HG02610 (cell line): ENCODE results near the gene HOATZ.
A peak's percentile ranks its signal among the peaks of the same experiment; 100 is the strongest.

Experiments used
- ATAC-seq: cut with Tn5 transposase; IDR thresholded peaks from one replicate; pipeline ENCODE4 v1.9.1; 2021; ENCODE audit warnings: mild to moderate bottlenecking, moderate library complexity; ENCODE audit not compliant: unreplicated experiment

The HOATZ gene

DNA sequence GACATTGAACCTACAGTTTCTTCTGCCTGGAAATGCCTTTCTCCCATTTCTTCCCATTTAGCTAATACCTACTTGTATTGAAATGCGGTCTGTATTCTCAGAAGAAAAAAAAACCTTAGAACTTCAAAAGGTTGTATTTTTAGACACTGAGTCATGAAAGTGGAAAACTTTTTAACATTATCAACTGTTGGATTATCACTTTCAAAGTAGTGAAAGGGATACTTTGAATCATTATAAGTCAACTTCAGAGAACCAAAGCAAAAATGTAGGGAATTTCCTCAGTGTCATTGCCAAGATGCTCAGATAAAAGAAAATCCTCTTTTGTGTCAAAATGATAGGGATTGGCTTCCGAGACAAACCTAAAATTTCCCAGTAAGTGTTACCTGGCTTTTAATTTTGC lies 6.6 kb downstream of the HOATZ start:
- no peak for ATAC-seq

DNA sequence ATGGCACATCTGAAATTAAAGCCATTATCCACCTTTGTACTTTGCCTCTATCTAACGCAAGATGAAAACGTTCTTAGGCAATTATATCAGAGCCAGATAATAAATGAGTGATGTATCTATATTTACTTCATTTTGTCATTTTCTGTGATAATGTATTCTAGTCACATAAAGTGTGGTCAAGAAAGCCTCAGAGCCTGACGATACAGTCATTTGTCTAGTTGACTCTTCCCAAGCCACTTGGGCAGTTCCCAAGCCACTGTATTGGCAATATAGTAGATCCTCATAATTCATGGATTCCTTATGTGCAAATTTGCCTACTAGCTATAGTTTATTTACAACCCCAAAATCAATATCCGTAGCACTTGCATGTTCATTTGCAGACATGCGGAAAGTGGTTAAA lies 7.8 kb downstream of the HOATZ start:
- ATAC-seq = no peak

DNA sequence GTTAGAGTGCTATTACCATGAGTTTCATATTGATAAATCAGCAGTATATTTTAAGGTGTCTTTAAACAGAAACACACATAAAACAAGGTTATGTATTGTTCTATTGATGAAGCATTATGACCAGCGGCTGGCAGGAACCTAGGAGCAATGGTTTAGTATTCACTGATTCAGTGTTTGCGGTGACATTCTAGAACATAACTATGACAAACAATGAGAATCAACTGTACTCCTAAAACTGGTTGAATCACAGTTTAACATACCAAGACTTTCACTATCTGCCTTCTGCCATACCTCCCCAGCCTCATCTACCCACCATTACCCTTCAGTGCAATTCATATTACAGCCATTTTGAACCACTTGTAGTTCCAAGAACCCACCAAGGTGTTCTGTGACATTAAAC lies 8.8 kb downstream of the HOATZ start:
- ATAC-seq = no peak

DNA sequence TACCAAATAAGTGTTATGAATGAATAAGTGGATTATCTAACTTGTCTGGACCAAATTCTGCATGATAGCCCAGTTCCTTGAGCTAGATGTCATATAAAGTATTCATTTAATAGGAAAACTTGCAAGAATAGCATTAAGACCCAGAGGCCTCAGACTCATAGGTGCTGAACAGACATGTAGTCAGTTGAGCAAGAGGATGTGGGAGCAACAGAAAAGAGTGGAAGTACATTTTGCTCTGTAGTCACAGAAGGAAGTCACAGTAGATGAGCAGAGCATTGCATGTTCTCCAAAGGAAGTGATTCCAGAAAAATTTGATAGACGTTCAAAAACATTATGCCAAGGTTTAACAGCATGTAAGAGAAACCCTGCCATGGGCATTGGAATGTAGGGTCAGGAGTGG lies 9.5 kb downstream of the HOATZ start:
- no peak for ATAC-seq

GRCh38 chr11:111525456-111525855 lies 10.9 kb downstream of the HOATZ start:
- ATAC-seq = no peak

DNA sequence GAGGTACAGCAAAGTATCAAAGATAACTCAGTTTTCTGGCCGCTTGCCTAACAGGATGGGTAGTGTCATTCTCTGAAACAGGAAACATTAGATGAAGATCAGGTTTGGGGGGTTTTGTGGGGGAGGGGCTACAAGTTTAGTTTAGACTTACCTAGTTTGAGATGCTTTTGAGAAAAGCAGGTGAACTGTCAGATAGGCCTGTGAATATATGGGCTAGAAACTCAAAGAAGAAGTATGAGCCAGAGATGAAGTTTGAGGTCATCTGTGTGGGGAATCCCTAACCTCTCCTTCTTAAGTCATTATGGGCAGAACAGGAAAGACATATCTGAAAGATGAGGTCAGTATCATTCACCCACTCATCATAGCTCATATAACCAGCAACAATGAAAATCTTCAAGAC lies 11.9 kb downstream of the HOATZ start:
- peak; percentile 75 for ATAC-seq

GRCh38 chr11:111527279-111527678 lies 12.7 kb downstream of the HOATZ start:
- no peak for ATAC-seq

GRCh38 chr11:111528557-111528956 lies 14.0 kb downstream of the HOATZ start:
- no peak for ATAC-seq

GRCh38 chr11:111530091-111530490 lies 15.5 kb downstream of the HOATZ start:
- ATAC-seq = no peak

- no peak for ATAC-seq
These were observed 16.6 kb downstream of the HOATZ start for GRCh38 chr11:111531136-111531535.

DNA sequence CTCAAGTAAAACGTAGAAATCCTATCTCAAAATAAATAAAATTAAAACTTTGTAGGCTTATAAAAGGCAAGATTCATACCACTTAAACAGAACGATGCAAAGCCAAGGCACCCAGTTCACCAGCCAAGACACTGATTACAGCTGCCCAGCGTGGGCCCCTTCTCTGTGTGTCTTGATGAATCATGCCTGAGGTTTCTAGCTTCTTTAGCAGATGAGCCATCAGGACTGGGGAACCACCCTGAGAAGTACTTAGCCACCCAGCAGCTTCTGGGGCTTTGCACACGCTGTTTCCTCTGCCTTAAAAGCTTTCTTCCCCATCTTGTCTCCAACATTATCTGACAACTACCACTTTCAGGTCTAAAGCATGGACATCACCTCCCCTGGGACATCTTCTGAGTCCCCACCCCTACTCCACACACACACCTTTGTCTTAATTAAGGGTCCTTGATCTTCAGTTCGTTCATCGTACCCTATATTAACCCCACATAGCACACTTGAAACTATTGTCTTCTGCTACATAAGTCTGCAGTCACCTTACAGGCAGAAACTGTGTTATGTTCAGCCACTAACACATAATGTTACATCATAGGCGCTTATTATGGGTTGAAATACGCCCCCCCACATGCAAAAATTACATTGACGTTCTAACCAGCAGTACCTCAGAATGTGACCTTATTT lies 17.2 kb downstream of the HOATZ start:
- peak; percentile 94 for ATAC-seq

DNA sequence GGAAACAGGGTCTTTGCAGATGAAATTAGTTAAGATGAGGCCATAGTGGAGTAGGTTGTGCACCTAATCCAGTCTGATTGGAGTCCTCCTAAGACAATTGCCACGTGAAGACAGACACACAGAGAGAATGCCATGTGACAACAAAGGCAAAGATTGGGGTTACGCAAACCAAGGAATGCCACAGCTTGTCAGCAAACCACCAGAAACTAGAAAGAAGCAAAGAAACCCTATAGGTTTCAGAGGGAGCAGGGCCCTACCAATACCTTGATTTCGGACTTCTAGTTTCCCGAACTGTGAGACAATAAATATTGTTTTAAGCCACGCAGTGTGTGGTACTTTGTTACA lies 17.8 kb downstream of the HOATZ start:
- ATAC-seq = no peak

DNA sequence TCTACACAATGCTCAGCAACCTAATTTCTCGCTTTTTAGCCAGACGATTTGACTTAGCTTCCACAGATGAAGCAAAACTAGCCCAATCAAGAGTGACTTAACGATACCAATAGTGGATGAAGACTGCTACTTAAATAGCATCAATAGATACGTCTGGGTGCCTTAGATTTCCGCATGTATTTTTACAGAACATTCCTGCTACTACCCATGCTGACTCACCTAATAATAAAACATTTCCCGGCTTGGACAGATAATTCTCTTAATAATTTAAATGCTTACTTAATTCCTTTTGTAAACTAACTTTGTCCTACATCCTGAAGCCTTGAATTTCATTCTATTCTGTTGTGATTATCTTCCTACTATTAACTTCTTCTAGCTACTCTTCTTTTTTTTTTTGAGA lies 20.7 kb downstream of the HOATZ start:
- no peak for ATAC-seq

DNA sequence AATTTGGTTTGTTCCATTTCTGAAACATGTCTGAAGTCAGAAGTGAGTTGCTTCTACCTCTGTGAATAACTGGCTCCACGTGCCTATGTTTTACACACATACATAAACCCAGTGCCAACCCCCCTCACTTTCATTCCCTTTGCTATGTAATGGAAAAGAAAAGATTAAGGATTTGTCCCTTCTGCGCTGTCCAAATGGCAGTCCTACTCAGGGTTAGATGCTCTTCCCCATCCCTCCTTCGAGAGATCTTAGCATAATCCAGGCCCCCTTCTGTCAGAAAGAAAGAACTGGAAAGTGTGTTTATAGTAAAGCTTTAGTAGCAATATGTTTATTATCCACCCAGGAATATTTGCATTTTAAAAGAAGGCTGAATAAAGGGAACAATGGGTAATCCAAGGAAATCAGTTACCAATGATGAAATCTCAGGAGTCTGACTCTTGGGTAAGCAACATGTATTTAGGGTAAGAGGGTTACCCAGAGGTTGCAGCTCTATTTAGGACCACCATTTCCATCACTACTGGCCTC lies 22.8 kb downstream of the HOATZ start:
- no peak for ATAC-seq

GRCh38 chr11:111538407-111539114 lies 24.0 kb downstream of the HOATZ start:
- ATAC-seq = no peak

DNA sequence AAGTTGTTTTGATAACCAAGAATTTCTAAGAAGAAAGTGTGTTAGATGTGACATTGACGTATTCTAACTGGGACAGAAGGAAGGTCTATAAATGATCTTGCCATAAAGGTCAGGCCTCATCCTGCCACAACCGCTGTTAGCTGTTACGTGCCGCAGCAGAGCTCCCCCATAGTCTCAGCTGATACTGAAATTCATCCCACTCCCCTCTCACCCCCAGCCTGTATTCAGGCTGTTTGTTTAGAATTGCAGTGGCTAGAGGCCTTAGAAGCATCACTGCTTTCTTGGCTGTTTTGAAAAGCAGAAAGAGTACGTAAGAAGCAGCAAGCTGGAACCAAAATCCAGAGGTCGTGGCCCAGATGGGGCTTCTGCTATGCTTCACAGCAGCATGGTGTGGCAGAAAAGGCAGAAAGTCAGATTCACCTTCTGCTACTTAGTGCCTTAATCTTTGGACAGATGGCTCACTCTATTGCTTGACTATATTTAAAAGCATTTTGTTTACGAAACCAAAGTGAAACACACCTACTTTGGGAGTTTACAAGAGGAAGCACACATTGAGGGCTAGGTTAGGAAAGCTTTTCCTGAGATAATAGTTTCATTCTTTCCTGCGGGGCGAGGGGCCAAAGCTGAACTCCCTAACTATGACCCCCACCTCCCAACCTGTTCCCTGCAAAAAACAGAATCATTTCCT lies 25.0 kb downstream of the HOATZ start:
- ATAC-seq = no peak

GRCh38 chr11:111540114-111540936 lies 25.7 kb downstream of the HOATZ start, which contains the start of gene LAYN:
LAYN (plus strand) TSS chr11:111540720; CDS start chr11:111540844, 124 bp downstream.
- no peak for ATAC-seq

GRCh38 chr11:111540937-111541253 lies 26.3 kb downstream of the HOATZ start:
- no peak for ATAC-seq

DNA sequence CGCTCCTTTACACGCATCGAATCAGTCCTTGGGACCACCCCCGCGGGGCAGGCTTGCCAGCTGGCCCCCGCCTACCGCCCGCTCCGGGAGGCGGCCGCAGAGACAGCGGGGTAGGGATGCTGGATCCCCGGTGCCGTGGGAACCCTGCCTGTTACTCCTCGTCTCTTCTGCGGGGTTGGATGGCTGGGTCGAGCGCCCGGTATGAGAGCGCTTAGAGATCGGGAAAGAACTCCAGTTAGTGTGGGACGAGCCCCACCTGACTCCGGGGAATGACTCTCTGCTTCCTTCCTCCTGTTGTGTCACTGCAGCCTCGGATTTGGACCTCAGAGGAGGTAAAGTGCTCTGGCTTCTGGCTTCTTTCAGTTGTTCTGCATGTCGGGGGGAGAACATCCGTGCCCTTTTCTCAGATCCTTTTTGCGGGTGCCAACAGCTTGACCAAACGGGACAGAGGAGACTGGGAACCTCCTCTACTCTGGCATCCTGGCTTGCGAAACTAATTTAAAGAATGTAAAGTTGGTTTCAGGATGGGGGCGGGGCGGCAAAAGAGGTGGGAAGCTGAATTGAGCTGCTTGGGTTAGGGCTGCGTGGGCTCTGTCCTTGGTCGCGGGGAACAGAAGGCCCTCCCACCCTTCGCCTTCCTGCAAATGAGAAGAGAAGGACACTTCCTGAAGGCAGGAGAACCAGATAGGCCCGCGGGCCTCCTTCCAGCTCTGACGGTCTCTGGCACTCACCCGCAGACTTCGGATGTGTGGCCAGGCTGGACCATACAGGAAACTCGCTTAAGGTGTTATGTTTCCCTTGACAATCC lies 26.9 kb downstream of the HOATZ start:
- ATAC-seq = no peak

DNA sequence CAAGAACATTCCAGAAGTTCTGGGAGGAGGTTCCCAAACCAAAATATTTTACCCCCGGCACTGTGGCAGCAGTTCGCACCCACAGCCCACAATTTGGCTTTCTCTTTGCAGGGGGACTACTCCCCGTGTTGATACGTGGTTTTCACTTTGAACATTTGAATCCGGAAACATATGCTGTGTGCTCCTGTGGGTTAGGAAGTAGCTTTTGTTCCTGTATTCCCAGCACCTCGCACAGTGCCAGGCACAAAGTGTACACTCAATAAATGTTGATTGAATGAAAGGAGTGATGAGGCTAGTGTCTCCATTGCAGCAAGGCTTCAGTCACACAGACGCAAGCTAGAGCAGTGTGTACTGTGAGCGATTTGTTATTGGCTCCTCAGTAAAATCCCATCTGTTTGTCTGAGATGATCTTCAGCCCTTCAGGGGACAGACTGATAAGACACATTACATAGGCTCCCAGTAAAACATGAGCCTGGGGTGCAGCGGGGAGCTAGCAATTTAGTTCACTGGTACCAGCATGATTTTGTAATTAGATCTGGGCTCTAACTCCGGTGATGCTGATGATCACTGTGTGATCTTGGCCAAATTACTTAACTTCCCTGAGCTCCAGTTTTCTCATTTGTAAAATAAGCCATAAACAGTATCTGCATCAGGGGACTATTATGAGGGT lies 28.2 kb downstream of the HOATZ start:
- ATAC-seq = no peak
